ENCODE measurements around the gene USP32. TPM values are rescaled to one million over a fixed set of nuclear protein-coding genes. Genes with fewer than 3 reads are reported as not detected.

USP32 gene
- total RNA-seq, 1 donor from 2014 or later = 53.6 TPM

- peaks cover 22% of the 10 kb centered on the region for H3K4me1 Mint-ChIP-seq (ENCODE audit: unreplicated experiment)
- no peak overlapping the region for H3K4me3 Mint-ChIP-seq (ENCODE audit: unreplicated experiment)
- H3K27ac Mint-ChIP-seq (ENCODE audit: unreplicated experiment) = peak overlapping the region; percentile 44
- H3K27me3 Mint-ChIP-seq (ENCODE audit: unreplicated experiment) = peaks cover 40% of the 10 kb centered on the region
- no peak for TF ChIP-seq CTCF (IDR thresholded peaks at IDR 0.05)
- no peaks in the 10 kb centered on the region for H3K36me3 Mint-ChIP-seq (ENCODE audit: unreplicated experiment)
- DNase-seq (ENCODE audit: extremely low spot score, unreplicated experiment) = no peak
- no peaks in the 10 kb centered on the region for H3K9me3 Mint-ChIP-seq (ENCODE audit: unreplicated experiment)
Measured at GRCh38 chr17:60154616-60155426, 237.1 kb downstream of the USP32 start.

- DNase-seq (ENCODE audit: extremely low spot score, unreplicated experiment) = no peak
- TF ChIP-seq CTCF (IDR thresholded peaks at IDR 0.05) = no peak
- H3K9me3 Mint-ChIP-seq (ENCODE audit: unreplicated experiment) = no peaks in the 10 kb centered on the region
- H3K4me3 Mint-ChIP-seq (ENCODE audit: unreplicated experiment) = no peak overlapping the region
- H3K27me3 Mint-ChIP-seq (ENCODE audit: unreplicated experiment) = peaks cover 44% of the 10 kb centered on the region
- no peaks in the 10 kb centered on the region for H3K36me3 Mint-ChIP-seq (ENCODE audit: unreplicated experiment)
- H3K4me1 Mint-ChIP-seq (ENCODE audit: unreplicated experiment) = peaks cover 22% of the 10 kb centered on the region
- no peak overlapping the region for H3K27ac Mint-ChIP-seq (ENCODE audit: unreplicated experiment)
Measured at GRCh38 chr17:60153606-60154390, 238.1 kb downstream of the USP32 start.

- DNase-seq (ENCODE audit: extremely low spot score, unreplicated experiment) = no peak
- no peaks in the 10 kb centered on the region for H3K36me3 Mint-ChIP-seq (ENCODE audit: unreplicated experiment)
- peaks cover 22% of the 10 kb centered on the region for H3K4me1 Mint-ChIP-seq (ENCODE audit: unreplicated experiment)
- no peak overlapping the region for H3K27ac Mint-ChIP-seq (ENCODE audit: unreplicated experiment)
- no peak overlapping the region for H3K4me3 Mint-ChIP-seq (ENCODE audit: unreplicated experiment)
- peaks cover 58% of the 10 kb centered on the region for H3K27me3 Mint-ChIP-seq (ENCODE audit: unreplicated experiment)
- no peak for TF ChIP-seq CTCF (IDR thresholded peaks at IDR 0.05)
- H3K9me3 Mint-ChIP-seq (ENCODE audit: unreplicated experiment) = no peaks in the 10 kb centered on the region
Measured at GRCh38 chr17:60151355-60151754, 240.6 kb downstream of the USP32 start.

GRCh38 chr17:60149691-60150582, 242.0 kb downstream of the USP32 start, which contains the start of gene CA4:
TSS of gene CA4 (plus strand) at chr17:60149973. CDS start at chr17:60150035, 62 bp downstream.
- H3K9me3 Mint-ChIP-seq (ENCODE audit: unreplicated experiment) = no peaks in the 10 kb centered on the region
- no peaks in the 10 kb centered on the region for H3K36me3 Mint-ChIP-seq (ENCODE audit: unreplicated experiment)
- H3K4me1 Mint-ChIP-seq (ENCODE audit: unreplicated experiment) = peaks cover 26% of the 10 kb centered on the region
- H3K27ac Mint-ChIP-seq (ENCODE audit: unreplicated experiment) = no peak within 1 kb of the TSS
- no peak for TF ChIP-seq CTCF (IDR thresholded peaks at IDR 0.05)
- no peak for DNase-seq (ENCODE audit: extremely low spot score, unreplicated experiment)
- peaks cover 64% of the 10 kb centered on the region for H3K27me3 Mint-ChIP-seq (ENCODE audit: unreplicated experiment)
- H3K4me3 Mint-ChIP-seq (ENCODE audit: unreplicated experiment) = no peak within 1 kb of the TSS

All from osteocyte (in vitro differentiated cells).